ENCODE results near the gene RHBDF2.

Gene RHBDF2

DNA sequence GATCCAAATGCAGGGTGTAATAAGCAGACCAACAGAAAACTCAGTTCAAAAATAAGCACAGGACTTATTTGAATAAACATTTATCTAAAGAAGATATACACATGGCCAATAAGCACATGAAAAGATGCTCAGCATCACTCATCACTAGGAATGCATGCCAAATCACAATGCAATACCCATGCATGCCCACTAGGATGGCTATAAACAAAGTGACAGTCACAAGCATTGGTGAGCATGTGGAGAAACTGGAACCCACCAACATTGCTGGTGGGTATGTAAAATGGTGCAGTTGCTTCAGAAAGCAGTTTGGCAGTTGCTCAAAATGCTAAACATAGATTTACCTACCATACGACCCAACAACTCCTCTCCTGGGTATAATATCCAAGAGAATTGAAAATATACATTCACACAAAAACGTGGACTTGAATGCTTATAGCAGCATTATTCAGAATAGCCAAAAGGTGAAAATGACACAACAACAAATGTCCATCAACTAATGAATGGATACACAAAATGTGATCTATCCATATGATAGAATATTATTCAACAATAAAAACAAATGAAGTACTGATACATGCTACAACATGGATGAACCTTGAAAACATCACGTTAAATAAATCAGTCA lies 68.4 kb downstream of the RHBDF2 start:
- no peak for DNase-seq

DNA sequence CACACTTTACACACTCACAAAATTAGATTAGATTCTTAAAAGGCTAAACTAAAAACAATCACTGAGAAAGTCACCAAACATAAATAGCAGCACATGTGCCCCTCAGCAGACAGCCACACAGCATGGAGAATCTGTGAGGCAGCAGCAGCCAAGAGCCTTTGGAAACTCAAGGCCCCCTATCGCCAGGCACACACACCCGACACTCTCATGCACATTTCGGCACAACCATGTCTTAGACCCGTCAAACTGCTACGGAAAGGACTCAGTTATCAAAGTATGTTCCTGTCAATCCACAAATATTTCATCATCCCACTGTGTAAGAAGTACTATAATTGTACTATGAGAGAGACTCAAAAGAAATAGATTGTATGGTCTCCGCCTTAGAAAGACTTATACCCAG lies 69.2 kb downstream of the RHBDF2 start:
- DNase-seq: no peak

DNA sequence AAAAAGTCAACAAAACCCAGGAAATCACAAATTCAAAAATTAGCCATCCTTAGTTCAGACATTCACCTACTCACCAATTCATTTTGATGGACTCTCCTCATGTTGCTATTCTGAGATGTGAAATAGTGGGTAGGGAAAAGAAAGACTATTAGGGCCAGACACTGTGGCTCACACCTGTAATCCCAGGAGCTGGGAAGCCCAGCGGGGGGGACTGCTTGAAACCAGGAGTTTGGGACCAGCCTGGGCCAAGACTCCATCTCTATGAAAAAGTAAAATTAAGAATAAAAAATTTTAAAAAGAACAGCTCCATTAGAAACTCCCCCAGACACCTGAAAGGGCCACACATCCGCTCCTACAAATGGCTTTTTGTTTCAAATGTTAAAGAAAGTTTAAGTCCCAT lies 69.7 kb downstream of the RHBDF2 start:
- DNase-seq: no peak

DNA sequence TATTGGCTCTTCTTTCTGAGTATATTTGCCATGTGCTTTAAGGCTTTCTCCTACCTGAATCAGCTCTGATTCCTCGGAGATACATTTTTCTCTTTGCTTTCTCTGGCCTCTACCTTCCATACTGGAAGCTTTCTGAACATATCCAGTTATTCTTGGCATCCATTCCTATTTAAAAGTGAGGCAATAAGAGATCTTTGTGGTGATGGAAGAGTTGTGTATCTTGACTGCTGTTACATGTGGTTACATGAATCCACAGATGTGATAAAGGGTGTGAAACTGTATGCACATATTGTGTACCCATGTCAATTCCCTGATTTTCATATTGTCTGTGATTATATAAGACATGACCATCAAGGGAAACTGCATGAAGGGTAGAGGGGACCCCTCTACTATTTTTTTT lies 72.7 kb downstream of the RHBDF2 start:
- DNase-seq: no peak

DNA sequence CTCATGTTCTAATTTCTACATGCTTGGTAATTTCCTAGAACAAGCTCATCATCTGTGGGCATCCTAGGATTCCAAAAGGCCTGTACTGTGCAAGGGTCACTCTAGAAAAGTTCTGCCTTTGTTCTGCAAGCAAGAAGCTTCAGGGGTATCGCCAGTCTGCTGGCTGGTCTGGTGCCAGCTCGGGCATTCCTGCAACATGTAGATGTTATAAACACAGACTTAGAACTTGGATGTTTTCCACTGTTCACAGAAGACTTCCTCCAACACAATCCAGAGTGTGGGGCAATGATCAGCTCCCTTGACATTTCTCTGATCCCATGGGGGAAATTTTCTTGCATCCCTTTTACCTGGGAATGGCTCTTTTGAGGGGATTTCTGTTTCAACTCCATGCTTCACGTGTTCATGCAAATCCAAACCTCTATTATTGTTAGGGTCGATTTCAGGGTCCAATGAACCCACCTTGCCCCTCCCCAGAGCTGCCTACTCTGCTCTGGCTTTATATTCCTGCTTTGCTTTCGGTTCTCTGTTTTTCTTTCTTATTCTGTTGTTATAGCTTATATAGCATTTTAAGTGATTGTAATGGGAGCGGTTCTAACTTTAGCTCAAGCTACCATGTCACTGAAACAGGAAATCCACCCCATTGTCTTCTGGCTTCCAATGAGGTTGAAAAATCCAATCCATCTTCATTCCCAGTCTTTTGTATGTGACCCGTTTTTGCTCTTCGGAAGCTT lies 73.6 kb downstream of the RHBDF2 start:
- no peak for DNase-seq

DNA sequence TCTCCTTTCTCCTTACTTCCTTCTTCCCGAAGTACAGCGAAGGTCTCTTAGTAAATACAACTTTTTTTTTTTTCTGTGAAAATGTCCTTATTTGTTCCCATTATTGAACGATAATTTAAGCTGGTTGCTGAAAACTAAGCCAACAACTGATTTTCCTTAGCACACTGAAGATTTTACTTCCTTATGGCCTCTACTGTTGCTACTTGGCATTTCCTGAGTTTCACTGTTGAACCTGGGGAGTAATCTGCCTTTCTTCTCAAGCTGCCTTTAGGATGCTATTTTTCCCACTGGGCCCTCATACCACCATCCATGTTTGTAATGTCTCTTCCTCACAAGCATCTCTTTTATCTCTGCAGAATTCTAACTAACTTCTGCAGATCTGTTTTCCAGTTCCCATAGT lies 74.4 kb downstream of the RHBDF2 start:
- no peak for DNase-seq

DNA sequence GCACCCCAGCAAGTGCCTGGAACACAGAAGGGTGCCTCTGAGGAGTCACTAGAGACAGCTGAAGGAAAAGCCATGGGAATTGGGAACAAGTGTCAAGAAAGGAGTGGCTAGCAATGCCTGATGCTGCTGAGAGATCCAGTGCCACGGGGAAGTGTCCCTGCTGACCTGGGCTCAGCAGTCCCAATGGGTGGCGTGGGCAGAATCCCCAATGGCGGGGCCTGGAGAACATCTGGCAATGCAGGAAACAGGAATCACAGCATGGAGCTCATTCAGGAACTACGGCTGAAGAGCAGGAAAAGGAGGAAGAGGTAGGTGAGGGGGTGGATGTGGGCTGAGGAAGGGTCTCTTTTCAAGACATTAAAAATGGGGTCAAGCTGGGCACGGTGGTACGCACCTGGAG lies 78.4 kb downstream of the RHBDF2 start:
- no peak for DNase-seq

DNA sequence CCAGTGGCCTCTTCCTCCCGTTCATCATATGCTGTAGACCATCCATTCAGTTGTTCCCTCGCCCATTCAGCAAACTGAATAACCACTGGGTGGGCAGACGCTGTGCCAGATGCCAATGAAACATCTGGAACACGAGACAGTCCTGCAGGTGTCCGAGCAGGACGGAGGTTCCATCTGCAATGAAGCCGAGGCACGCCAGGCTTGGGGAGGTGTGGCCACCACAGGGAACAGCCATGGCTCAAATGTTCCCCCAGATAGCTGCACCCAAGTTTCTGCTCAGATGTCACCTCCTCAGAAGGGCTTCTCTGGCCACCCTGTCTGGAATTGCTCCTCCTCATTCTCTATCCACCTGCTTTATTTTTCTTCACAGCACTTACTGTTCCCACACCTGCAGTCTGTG lies 78.8 kb downstream of the RHBDF2 start:
- DNase-seq: no peak

DNA sequence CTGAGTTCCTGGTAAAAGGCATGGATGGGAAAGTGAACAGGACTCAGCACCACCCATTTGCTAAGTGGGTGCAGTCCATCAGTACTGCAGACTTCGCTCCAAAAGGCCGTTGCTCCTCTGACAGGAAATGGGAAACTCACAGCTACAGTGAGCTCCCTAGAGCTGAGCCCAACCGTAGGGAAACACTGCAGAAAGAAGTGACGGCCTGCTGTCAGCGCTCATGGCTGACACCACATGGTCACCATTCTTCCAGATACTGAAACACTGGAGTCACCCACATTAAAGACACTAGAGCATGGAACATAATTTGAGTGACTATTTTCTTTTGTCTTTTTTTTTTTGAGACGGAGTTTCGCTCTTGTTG lies 80.2 kb downstream of the RHBDF2 start:
- DNase-seq: no peak

All from NCI-H2227 treated with DMSO at 0.1 percent for 48 hours (cell line).